Cardiac muscle cell (in vitro differentiated cells and primary cell): ENCODE data around the gene ATPAF1. TPM values are rescaled to one million over a fixed set of nuclear protein-coding genes. Genes with fewer than 3 reads are reported as not detected.
A peak's percentile ranks its signal among the peaks of the same experiment; 100 is the strongest.

Source experiments
- DNase-seq, 2 donors: peaks; one replicate each; pipeline versions ENCODE4 v3.0.0 to v3.0.0-alpha.2; 2010 to 2017; ENCODE audit warnings: low read depth in 1 of 2, low spot score in 1 of 2
- H3K27ac ChIP-seq: fragments of 200-600 bp; sonication (generic); 2 replicates; pipeline ENCODE4 v1.5.1; 2016
- H3K27me3 ChIP-seq: fragments of 200-600 bp; sonication (generic); 2 replicates; pipeline ENCODE4 v1.6.0; 2016; ENCODE audit warnings: control low read depth
- H3K36me3 ChIP-seq: fragments of 200-600 bp; sonication (generic); 2 replicates; pipeline ENCODE4 v1.5.1; 2016; ENCODE audit warnings: control low read depth
- H3K4me1 ChIP-seq: fragments of 200-600 bp; sonication (generic); 2 replicates; pipeline ENCODE4 v1.8.1; 2017; ENCODE audit warnings: low read depth, mild to moderate bottlenecking, mixed run types
- H3K4me3 ChIP-seq: fragments of 200-600 bp; sonication (generic); 2 replicates; pipeline ENCODE4 v1.5.1; 2016; ENCODE audit warnings: mild to moderate bottlenecking
- H3K9me3 ChIP-seq: fragments of 200-600 bp; sonication (generic); 2 replicates; pipeline ENCODE4 v1.5.1; 2017; ENCODE audit warnings: low read depth, mild to moderate bottlenecking, control low read depth
- CTCF ChIP-seq: IDR thresholded peaks from 2 replicates; pipeline ENCODE4 v1.5.1; 2012; ENCODE audit warnings: low read depth, mild to moderate bottlenecking, low read length
- polyA plus RNA-seq: library from polyadenylated mRNA; unstranded; fragments of >200 nt; fragmentation: Nextera tagmentation; extraction: Ambion mirVana; gene quantifications from 2 replicates; pipeline ENCODE4 v1.2.1, GENCODE V29; 2016
- total RNA-seq: library from RNA; depleted of rRNA; stranded (reverse); fragments of >200 nt; gene quantifications from 2 replicates; pipeline ENCODE4 v1.2.3, GENCODE V29; 2016

ATPAF1 gene
- 83.6 and 100 TPM in 2 replicates for total RNA-seq
- polyA plus RNA-seq, result 110 and 120 TPM in 2 replicates

GRCh38 chr1:46667782-46668760, at the start of gene ATPAF1:
Gene ATPAF1 (minus strand): TSS chr1:46668364. CDS start chr1:46668322, 42 bp downstream.
- H3K36me3 ChIP-seq, result peaks cover 18% of the 10 kb centered on the region
- peak; percentile 79 to 83 for DNase-seq
- peaks cover 3% of the 10 kb centered on the region for H3K4me1 ChIP-seq
- H3K27ac ChIP-seq, result peak within 1 kb of the TSS; percentile 22
- TF ChIP-seq CTCF, result no peak
- peak within 1 kb of the TSS; percentile 81 for H3K4me3 ChIP-seq
- no peaks in the 10 kb centered on the region for H3K9me3 ChIP-seq
- H3K27me3 ChIP-seq, result no peaks in the 10 kb centered on the region

- no peaks in the 10 kb centered on the region for H3K27me3 ChIP-seq
- no peak for TF ChIP-seq CTCF
- peaks cover 28% of the 10 kb centered on the region for H3K36me3 ChIP-seq
- H3K9me3 ChIP-seq, result no peaks in the 10 kb centered on the region
- H3K4me1 ChIP-seq, result peaks cover 11% of the 10 kb centered on the region
- peak overlapping the region; percentile 65 for H3K4me3 ChIP-seq
- peak in 1 of 2 donors; percentile 3 for DNase-seq
- H3K27ac ChIP-seq, result no peak overlapping the region
Measured at GRCh38 chr1:46717654-46718053, 49.5 kb upstream of the ATPAF1 start.

- H3K36me3 ChIP-seq, result peaks cover 36% of the 10 kb centered on the region
- no peak overlapping the region for H3K27ac ChIP-seq
- H3K4me1 ChIP-seq, result peaks cover 11% of the 10 kb centered on the region
- H3K27me3 ChIP-seq, result no peaks in the 10 kb centered on the region
- no peak for TF ChIP-seq CTCF
- H3K9me3 ChIP-seq, result no peaks in the 10 kb centered on the region
- DNase-seq, result no peak
- no peak overlapping the region for H3K4me3 ChIP-seq
Measured at GRCh38 chr1:46714976-46715375, 46.8 kb upstream of the ATPAF1 start.

GRCh38 chr1:46708121-46708520, 40.0 kb upstream of the ATPAF1 start:
- H3K27ac ChIP-seq, result no peak overlapping the region
- H3K4me1 ChIP-seq, result no peaks in the 10 kb centered on the region
- peaks cover 44% of the 10 kb centered on the region for H3K36me3 ChIP-seq
- H3K27me3 ChIP-seq, result no peaks in the 10 kb centered on the region
- H3K9me3 ChIP-seq, result no peaks in the 10 kb centered on the region
- no peak overlapping the region for H3K4me3 ChIP-seq
- TF ChIP-seq CTCF, result no peak
- DNase-seq, result peak in 1 of 2 donors; percentile 9

- no peaks in the 10 kb centered on the region for H3K27me3 ChIP-seq
- H3K27ac ChIP-seq, result no peak overlapping the region
- H3K36me3 ChIP-seq, result peaks cover 41% of the 10 kb centered on the region
- no peaks in the 10 kb centered on the region for H3K4me1 ChIP-seq
- H3K9me3 ChIP-seq, result no peaks in the 10 kb centered on the region
- no peak for DNase-seq
- TF ChIP-seq CTCF, result no peak
- H3K4me3 ChIP-seq, result no peak overlapping the region
Measured at GRCh38 chr1:46705408-46705807, 37.2 kb upstream of the ATPAF1 start.
